T-helper 1 cell treated with Interleukin-12 subunit alpha and Interleukin-12 subunit beta and Interleukin-4 antibody, amounts not matched to agents 30 μg/mL and 1 μg/mL, for 36 hours (primary cell): Measurements from ENCODE around the gene CEACAM6.
"Not testable (repeated sequence)": the region's sequence is repeated elsewhere in the genome, so short reads cannot be mapped to it uniquely, and the experiment has no call there.

Experiments
- H3K27ac Mint-ChIP-seq: one replicate; pipeline ENCODE4 v1.8.0; 2021; ENCODE audit warnings: mild to moderate bottlenecking, mixed read lengths
- H3K27me3 Mint-ChIP-seq: one replicate; pipeline ENCODE4 v1.8.0; 2021; ENCODE audit warnings: low read depth, mixed read lengths
- H3K36me3 Mint-ChIP-seq: one replicate; pipeline ENCODE4 v1.8.0; 2021; ENCODE audit warnings: low read depth, mixed read lengths
- H3K4me1 Mint-ChIP-seq: one replicate; pipeline ENCODE4 v1.8.0; 2021; ENCODE audit warnings: low read depth, mixed read lengths
- H3K4me3 Mint-ChIP-seq: one replicate; pipeline ENCODE4 v1.8.0; 2021; ENCODE audit warnings: mild to moderate bottlenecking, moderate library complexity, mixed read lengths
- H3K9me3 Mint-ChIP-seq: one replicate; pipeline ENCODE4 v1.8.0; 2021; ENCODE audit warnings: mixed read lengths

Gene CEACAM6

GRCh38 chr19:41755328-41755913 is at the start of gene CEACAM6:
CEACAM6 (plus strand) TSS chr19:41755530; CDS start chr19:41755639, 109 bp downstream.
- H3K27ac Mint-ChIP-seq = no peak within 1 kb of the TSS
- no peaks in the 10 kb centered on the region for H3K36me3 Mint-ChIP-seq
- H3K9me3 Mint-ChIP-seq = no peaks in the 10 kb centered on the region
- H3K4me1 Mint-ChIP-seq = peaks cover 3% of the 10 kb centered on the region
- H3K27me3 Mint-ChIP-seq = peaks cover 51% of the 10 kb centered on the region
- H3K4me3 Mint-ChIP-seq = no peak within 1 kb of the TSS

- H3K9me3 Mint-ChIP-seq = no peaks in the 10 kb centered on the region
- H3K4me1 Mint-ChIP-seq = peaks cover 3% of the 10 kb centered on the region
- no peaks in the 10 kb centered on the region for H3K36me3 Mint-ChIP-seq
- peaks cover 22% of the 10 kb centered on the region for H3K27me3 Mint-ChIP-seq
- no peak overlapping the region for H3K27ac Mint-ChIP-seq
- H3K4me3 Mint-ChIP-seq = peak overlapping the region; percentile 69
These were observed 48.4 kb upstream of the CEACAM6 start for GRCh38 chr19:41706741-41707501.

- H3K27me3 Mint-ChIP-seq = peaks cover 27% of the 10 kb centered on the region
- no peak overlapping the region for H3K27ac Mint-ChIP-seq
- H3K9me3 Mint-ChIP-seq = no peaks in the 10 kb centered on the region
- H3K4me1 Mint-ChIP-seq = peaks cover 3% of the 10 kb centered on the region
- H3K4me3 Mint-ChIP-seq = no peak overlapping the region
- no peaks in the 10 kb centered on the region for H3K36me3 Mint-ChIP-seq
These were observed 47.9 kb upstream of the CEACAM6 start for GRCh38 chr19:41707502-41707812.

- Mint-ChIP-seq H3K36me3 (no peaks in the 10 kb centered on the region), H3K4me3 (no peak overlapping the region), H3K4me1 (peaks cover 3% of the 10 kb centered on the region), H3K27me3 (peaks cover 29% of the 10 kb centered on the region), H3K9me3 (no peaks in the 10 kb centered on the region), H3K27ac (no peak overlapping the region)
These were observed 47.4 kb upstream of the CEACAM6 start for GRCh38 chr19:41707871-41708371.

- H3K4me3 Mint-ChIP-seq = no peak within 1 kb of the TSS
- H3K36me3 Mint-ChIP-seq = no peaks in the 10 kb centered on the region
- H3K4me1 Mint-ChIP-seq = peaks cover 3% of the 10 kb centered on the region
- H3K27me3 Mint-ChIP-seq = peaks cover 33% of the 10 kb centered on the region
- H3K27ac Mint-ChIP-seq = no peak within 1 kb of the TSS
- H3K9me3 Mint-ChIP-seq = no peaks in the 10 kb centered on the region
These were observed 46.8 kb upstream of the CEACAM6 start, which contains the start of gene CEACAM5 for GRCh38 chr19:41708481-41708880. CEACAM5 (plus strand) TSS chr19:41708626; CDS start chr19:41708732, 106 bp downstream.

- not testable (repeated sequence) for H3K4me1 Mint-ChIP-seq, H3K27ac Mint-ChIP-seq, H3K9me3 Mint-ChIP-seq, H3K4me3 Mint-ChIP-seq, H3K36me3 Mint-ChIP-seq
- peaks cover 35% of the 10 kb centered on the region for H3K27me3 Mint-ChIP-seq
These were observed 45.8 kb upstream of the CEACAM6 start for GRCh38 chr19:41709516-41709915.

- H3K27ac Mint-ChIP-seq = no peak overlapping the region
- H3K36me3 Mint-ChIP-seq = no peaks in the 10 kb centered on the region
- no peaks in the 10 kb centered on the region for H3K9me3 Mint-ChIP-seq
- H3K4me3 Mint-ChIP-seq = no peak overlapping the region
- H3K4me1 Mint-ChIP-seq = peaks cover 3% of the 10 kb centered on the region
- H3K27me3 Mint-ChIP-seq = peaks cover 35% of the 10 kb centered on the region
These were observed 45.2 kb upstream of the CEACAM6 start for GRCh38 chr19:41709951-41710645.

GRCh38 chr19:41711376-41712261 is 43.7 kb upstream of the CEACAM6 start:
- no peaks in the 10 kb centered on the region for H3K9me3 Mint-ChIP-seq
- peaks cover 3% of the 10 kb centered on the region for H3K4me1 Mint-ChIP-seq
- no peak overlapping the region for H3K27ac Mint-ChIP-seq
- H3K27me3 Mint-ChIP-seq = peaks cover 23% of the 10 kb centered on the region
- H3K36me3 Mint-ChIP-seq = no peaks in the 10 kb centered on the region
- H3K4me3 Mint-ChIP-seq = no peak overlapping the region

- no peak overlapping the region for H3K27ac Mint-ChIP-seq
- no peak overlapping the region for H3K4me3 Mint-ChIP-seq
- peaks cover 18% of the 10 kb centered on the region for H3K27me3 Mint-ChIP-seq
- H3K4me1 Mint-ChIP-seq = no peaks in the 10 kb centered on the region
- H3K36me3 Mint-ChIP-seq = no peaks in the 10 kb centered on the region
- no peaks in the 10 kb centered on the region for H3K9me3 Mint-ChIP-seq
These were observed 40.7 kb upstream of the CEACAM6 start for GRCh38 chr19:41714598-41714997.

GRCh38 chr19:41718761-41719160 is 36.6 kb upstream of the CEACAM6 start:
- no peaks in the 10 kb centered on the region for H3K9me3 Mint-ChIP-seq
- no peak overlapping the region for H3K4me3 Mint-ChIP-seq
- no peaks in the 10 kb centered on the region for H3K36me3 Mint-ChIP-seq
- H3K27me3 Mint-ChIP-seq = no peaks in the 10 kb centered on the region
- H3K27ac Mint-ChIP-seq = no peak overlapping the region
- H3K4me1 Mint-ChIP-seq = no peaks in the 10 kb centered on the region

GRCh38 chr19:41720103-41720502 is 35.2 kb upstream of the CEACAM6 start:
- H3K27me3 Mint-ChIP-seq = no peaks in the 10 kb centered on the region
- H3K4me3 Mint-ChIP-seq = no peak overlapping the region

GRCh38 chr19:41726493-41726892 is 28.8 kb upstream of the CEACAM6 start:
- Mint-ChIP-seq H3K4me3 (no peak overlapping the region), H3K9me3 (no peaks in the 10 kb centered on the region), H3K27me3 (peaks cover 30% of the 10 kb centered on the region), H3K36me3 (no peaks in the 10 kb centered on the region), H3K27ac (no peak overlapping the region), H3K4me1 (no peaks in the 10 kb centered on the region)

More at GRCh38 chr19:41720103-41720502, 35.2 kb upstream of the CEACAM6 start:
- Mint-ChIP-seq H3K27ac (no peak overlapping the region), H3K9me3 (no peaks in the 10 kb centered on the region), H3K36me3 (no peaks in the 10 kb centered on the region), H3K4me1 (no peaks in the 10 kb centered on the region)

GRCh38 chr19:41734156-41734555 is 21.2 kb upstream of the CEACAM6 start:
- Mint-ChIP-seq H3K27ac (no peak overlapping the region), H3K27me3 (peaks cover 49% of the 10 kb centered on the region), H3K4me1 (no peaks in the 10 kb centered on the region), H3K4me3 (no peak overlapping the region), H3K36me3 (no peaks in the 10 kb centered on the region), H3K9me3 (no peaks in the 10 kb centered on the region)

- H3K27me3 Mint-ChIP-seq = peaks cover 53% of the 10 kb centered on the region
- no peak overlapping the region for H3K27ac Mint-ChIP-seq
- no peak overlapping the region for H3K4me3 Mint-ChIP-seq
- H3K9me3 Mint-ChIP-seq = no peaks in the 10 kb centered on the region
- H3K36me3 Mint-ChIP-seq = no peaks in the 10 kb centered on the region
- no peaks in the 10 kb centered on the region for H3K4me1 Mint-ChIP-seq
These were observed 20.7 kb upstream of the CEACAM6 start for GRCh38 chr19:41734585-41734984.
